OCI-LY1 (cell line): ENCODE measurements around the gene XYLT1.

ENCODE experiments used
- CTCF ChIP-seq: fragments of 200-600 bp; sonication (generic), shearing (Covaris generic); IDR thresholded peaks from 2 replicates; pipeline ENCODE4 v1.5.1; 2017; ENCODE audit warnings: mild to moderate bottlenecking, antibody characterized with exemption, low read length, moderate library complexity, mixed read lengths
- EZH2 ChIP-seq: fragments of 200-600 bp; sonication (generic), shearing (Covaris generic); IDR thresholded peaks from 2 replicates; pipeline ENCODE4 v1.8.0; 2017; ENCODE audit warnings: borderline replicate concordance, mixed run types, mild to moderate bottlenecking, antibody characterized with exemption, low read length, moderate library complexity, mixed read lengths

- no peak for TF ChIP-seq EZH2
- no peak for TF ChIP-seq CTCF
Observed at GRCh38 chr16:17414421-17414820, 56.3 kb downstream of the XYLT1 start.
